ENCODE measurements around the gene OLFM3.

DNA sequence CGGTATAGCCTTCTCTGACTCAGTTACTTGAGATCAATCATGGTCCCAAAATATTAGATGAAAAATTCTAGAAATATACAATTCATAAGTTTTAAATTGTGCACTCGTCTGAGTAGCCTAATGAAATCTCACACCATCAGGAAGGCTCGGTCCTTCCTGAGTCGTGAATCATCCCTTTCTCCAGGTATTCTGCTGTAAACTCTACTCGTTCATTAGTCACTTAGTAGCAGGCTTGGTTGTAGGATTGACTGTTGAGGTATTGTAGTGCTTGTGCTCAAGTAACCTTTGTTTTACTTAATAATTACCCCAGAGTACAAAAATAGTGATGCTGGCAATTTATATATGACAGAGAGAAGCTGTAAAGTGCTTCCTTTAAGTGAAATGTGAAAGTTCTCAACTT, 238.7 kb downstream of the OLFM3 start:
- TF ChIP-seq POLR2A (IDR thresholded peaks at IDR 0.05), result no peak
- TF ChIP-seq, protein P1, sequence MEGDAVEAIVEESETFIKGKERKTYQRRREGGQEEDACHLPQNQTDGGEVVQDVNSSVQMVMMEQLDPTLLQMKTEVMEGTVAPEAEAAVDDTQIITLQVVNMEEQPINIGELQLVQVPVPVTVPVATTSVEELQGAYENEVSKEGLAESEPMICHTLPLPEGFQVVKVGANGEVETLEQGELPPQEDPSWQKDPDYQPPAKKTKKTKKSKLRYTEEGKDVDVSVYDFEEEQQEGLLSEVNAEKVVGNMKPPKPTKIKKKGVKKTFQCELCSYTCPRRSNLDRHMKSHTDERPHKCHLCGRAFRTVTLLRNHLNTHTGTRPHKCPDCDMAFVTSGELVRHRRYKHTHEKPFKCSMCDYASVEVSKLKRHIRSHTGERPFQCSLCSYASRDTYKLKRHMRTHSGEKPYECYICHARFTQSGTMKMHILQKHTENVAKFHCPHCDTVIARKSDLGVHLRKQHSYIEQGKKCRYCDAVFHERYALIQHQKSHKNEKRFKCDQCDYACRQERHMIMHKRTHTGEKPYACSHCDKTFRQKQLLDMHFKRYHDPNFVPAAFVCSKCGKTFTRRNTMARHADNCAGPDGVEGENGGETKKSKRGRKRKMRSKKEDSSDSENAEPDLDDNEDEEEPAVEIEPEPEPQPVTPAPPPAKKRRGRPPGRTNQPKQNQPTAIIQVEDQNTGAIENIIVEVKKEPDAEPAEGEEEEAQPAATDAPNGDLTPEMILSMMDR (IDR thresholded peaks at IDR 0.05), result no peak
